OCI-LY7 (cell line): ENCODE measurements around the gene KIRREL3. TPM values are rescaled to one million over a fixed set of nuclear protein-coding genes. Genes with fewer than 3 reads are reported as not detected.

Experiments used
- BruUV-seq: library from RNA; stranded (reverse); fragments of 400-500 nt; replicated peaks from 2 replicates; lab custom pipeline; 2021; lab: Mats Ljungman, UMichigan
- CTCF ChIA-PET: fragments of 300-600 bp; sonication (Branson Sonifier 250); formaldehyde crosslinking; loops from one replicate; lab custom pipeline; 2022; ENCODE audit warnings: antibody characterized with exemption; ENCODE audit not compliant: unreplicated experiment; lab: Charles Lee
- POLR2A ChIA-PET: fragments of 300-600 bp; sonication (Branson Sonifier 250); formaldehyde crosslinking; loops from one replicate; lab custom pipeline; 2022; ENCODE audit warnings: antibody characterized with exemption; lab: Charles Lee
- DNase-seq: peaks from one replicate; pipeline ENCODE4 v3.0.0-alpha.2; 2015; ENCODE audit warnings: low spot score
- H2AFZ ChIP-seq: fragments of 200-600 bp; sonication (generic), shearing (Covaris generic); 2 replicates; pipeline ENCODE4 v1.6.1; 2014; ENCODE audit warnings: mild to moderate bottlenecking, antibody characterized with exemption, low read length, moderate library complexity
- H3K27ac ChIP-seq: fragments of 200-600 bp; sonication (generic); 2 replicates; pipeline ENCODE4 v1.5.1; 2014; ENCODE audit warnings: mixed run types, low read depth, mild to moderate bottlenecking, moderate library complexity, low read length, inconsistent platforms; ENCODE audit not compliant: poor library complexity, severe bottlenecking
- H3K36me3 ChIP-seq: fragments of 200-600 bp; sonication (generic); 2 replicates; pipeline ENCODE4 v1.6.1; 2014; ENCODE audit warnings: mild to moderate bottlenecking, antibody characterized with exemption, low read length, moderate library complexity, mixed read lengths; ENCODE audit not compliant: insufficient read depth
- H3K4me1 ChIP-seq: fragments of 200-600 bp; sonication (generic); 2 replicates; pipeline ENCODE4 v1.5.1; 2014; ENCODE audit warnings: mild to moderate bottlenecking, low read length; ENCODE audit not compliant: insufficient read depth, poor library complexity, severe bottlenecking
- H3K4me2 ChIP-seq: fragments of 200-600 bp; sonication (generic); 2 replicates; pipeline ENCODE4 v1.6.1; 2014; ENCODE audit warnings: mild to moderate bottlenecking, low read length
- H3K4me3 ChIP-seq: fragments of 200-600 bp; sonication (generic); 2 replicates; pipeline ENCODE4 v1.5.1; 2014; ENCODE audit warnings: mild to moderate bottlenecking, low read depth, low read length; ENCODE audit not compliant: poor library complexity, severe bottlenecking
- H3K79me2 ChIP-seq: fragments of 200-600 bp; sonication (generic); 2 replicates; pipeline ENCODE4 v1.6.1; 2016; ENCODE audit warnings: low read depth, mild to moderate bottlenecking, low read length, moderate library complexity, mixed read lengths; ENCODE audit not compliant: insufficient read depth
- H3K9me2 ChIP-seq: fragments of 200-600 bp; sonication (generic); 2 replicates; pipeline ENCODE4 v1.6.1; 2016; ENCODE audit warnings: mild to moderate bottlenecking, low read length, mixed read lengths; ENCODE audit not compliant: insufficient read depth
- H3K9me3 ChIP-seq: fragments of 200-600 bp; sonication (generic); 2 replicates; pipeline ENCODE4 v1.6.1; 2014; ENCODE audit warnings: mild to moderate bottlenecking, mixed run types, low read length, mixed read lengths
- H4K20me1 ChIP-seq: fragments of 200-600 bp; sonication (generic); 2 replicates; pipeline ENCODE4 v1.6.1; 2014; ENCODE audit warnings: mild to moderate bottlenecking, antibody characterized with exemption, low read length, moderate library complexity, mixed read lengths; ENCODE audit not compliant: insufficient read depth
- CTCF ChIP-seq: fragments of 200-600 bp; sonication (generic); conservative IDR thresholded peaks from 2 replicates; pipeline ENCODE4 v1.5.1; 2014; ENCODE audit warnings: mild to moderate bottlenecking, antibody characterized with exemption, low read length, moderate library complexity, mixed read lengths
- EZH2phosphoT487 ChIP-seq: fragments of 200-600 bp; sonication (generic); IDR thresholded peaks from 2 replicates; pipeline ENCODE4 v1.6.1; 2018; ENCODE audit warnings: low read depth, borderline replicate concordance, mild to moderate bottlenecking, mixed run types, antibody characterized with exemption, low read length, moderate library complexity, mixed read lengths
- intact Hi-C: fragments of 100-400 bp; cut with micrococcal nuclease; formaldehyde crosslinking; loops from one replicate; pipeline ENCODE4 v1.10.0; 2022; ENCODE audit not compliant: unreplicated experiment
- total RNA-seq, 2 experiments: library from RNA; depleted of rRNA in 1 of 2; stranded (reverse); fragments of >200 nt in 1 of 2; shearing (Covaris generic) in 1 of 2; gene quantifications; 2 replicates each; pipeline ENCODE4 v1.2.3, GENCODE V29; 2014 to 2022

Gene KIRREL3
- total RNA-seq, 2 experiments from 2014 or later, result not detected

GRCh38 chr11:126403658-126404057 is 596.9 kb downstream of the KIRREL3 start:
- Histone ChIP-seq H3K9me3 (no peaks in the 10 kb centered on the region), H3K79me2 (no peaks in the 10 kb centered on the region), H4K20me1 (no peaks in the 10 kb centered on the region; the same call in 1 of the 2 replicates), H3K4me1 (no peaks in the 10 kb centered on the region), H3K27ac (no peak overlapping the region), H3K36me3 (no peaks in the 10 kb centered on the region), H2AFZ (no peak overlapping the region), H3K9me2 (no peaks in the 10 kb centered on the region), H3K4me2 (no peak overlapping the region), H3K4me3 (no peak overlapping the region)
- ChIA-PET POLR2A (interaction anchor here (1.0 kb wide), 1 partner anchor 11 kb away, joined by 4 read pairs; no protein-coding TSS in a partner anchor), CTCF (no interaction called here)
- no peak for DNase-seq
- intact Hi-C loops, result no loop called here
- TF ChIP-seq CTCF (no peak), EZH2phosphoT487 (no peak)
- no TSS peak for BruUV-seq

GRCh38 chr11:126403022-126403581 is 597.5 kb downstream of the KIRREL3 start:
- Histone ChIP-seq H3K4me2 (no peak overlapping the region), H4K20me1 (no peaks in the 10 kb centered on the region; the same call in 1 of the 2 replicates), H3K9me2 (no peaks in the 10 kb centered on the region), H3K9me3 (no peaks in the 10 kb centered on the region), H3K36me3 (no peaks in the 10 kb centered on the region), H3K4me1 (no peaks in the 10 kb centered on the region), H3K79me2 (no peaks in the 10 kb centered on the region), H2AFZ (no peak overlapping the region), H3K4me3 (no peak overlapping the region), H3K27ac (no peak overlapping the region)
- no TSS peak for BruUV-seq
- intact Hi-C loops, result no loop called here
- ChIA-PET POLR2A (interaction anchor here (1.0 kb wide), 1 partner anchor 11 kb away, joined by 4 read pairs; no protein-coding TSS in a partner anchor), CTCF (no interaction called here)
- DNase-seq, result no peak
- no peak for TF ChIP-seq EZH2phosphoT487
- TF ChIP-seq CTCF, result no peak

GRCh38 chr11:126400479-126400878 is 600.1 kb downstream of the KIRREL3 start:
- no peak for DNase-seq
- CTCF ChIA-PET, result no interaction called here
- intact Hi-C loops, result no loop called here

More at GRCh38 chr11:126400479-126400878, 600.1 kb downstream of the KIRREL3 start:
- BruUV-seq, result no TSS peak
- Histone ChIP-seq H3K4me3 (no peak overlapping the region), H2AFZ (no peak overlapping the region), H3K4me1 (no peaks in the 10 kb centered on the region), H4K20me1 (no peaks in the 10 kb centered on the region; the same call in 1 of the 2 replicates), H3K4me2 (no peak overlapping the region), H3K9me3 (no peaks in the 10 kb centered on the region), H3K36me3 (no peaks in the 10 kb centered on the region), H3K27ac (no peak overlapping the region), H3K79me2 (no peaks in the 10 kb centered on the region), H3K9me2 (no peaks in the 10 kb centered on the region)
- TF ChIP-seq CTCF, result no peak
- no peak for TF ChIP-seq EZH2phosphoT487
- POLR2A ChIA-PET, result no interaction called here
